Cardiac fibroblast (primary cell): ENCODE results near the gene UNC45A.

Experiments
- DNase-seq, 2 donors: peaks; one replicate each; pipeline versions ENCODE4 v3.0.0 to v3.0.0-alpha.2; 2010; ENCODE audit warnings: low read depth in 2 of 2
- H3K4me3 ChIP-seq, 2 donors: replicated peaks in 1 of 2; 1 replicate in 1 of 2; 2 replicates in 1 of 2; pipeline ENCODE4 v1.5.1; 2011; ENCODE audit warnings: low read depth in 2 of 2, low read length in 2 of 2, mild to moderate bottlenecking in 2 of 2, moderate library complexity in 1 of 2
- CTCF ChIP-seq: IDR thresholded peaks from one replicate; pipeline ENCODE4 v1.5.1; 2011; ENCODE audit warnings: low read depth, mild to moderate bottlenecking, low read length, inconsistent platforms

The UNC45A gene

GRCh38 chr15:90939756-90940155 is 4.7 kb downstream of the UNC45A start:
- no peak overlapping the region for H3K4me3 ChIP-seq
- DNase-seq: no peak
- TF ChIP-seq CTCF: no peak

GRCh38 chr15:90941038-90941437 is 6.0 kb downstream of the UNC45A start:
- H3K4me3 ChIP-seq: no peak overlapping the region
- DNase-seq: no peak
- no peak for TF ChIP-seq CTCF

- no peak overlapping the region for H3K4me3 ChIP-seq
- no peak for DNase-seq
- TF ChIP-seq CTCF: no peak
Observed at GRCh38 chr15:90942354-90943120, 7.5 kb downstream of the UNC45A start.

- no peak for DNase-seq
- no peak overlapping the region for H3K4me3 ChIP-seq
- TF ChIP-seq CTCF: no peak
Observed at GRCh38 chr15:90945091-90945490, 10.0 kb downstream of the UNC45A start.

GRCh38 chr15:90946538-90946937 is 11.5 kb downstream of the UNC45A start:
- no peak for TF ChIP-seq CTCF
- no peak overlapping the region for H3K4me3 ChIP-seq
- no peak for DNase-seq

- no peak for TF ChIP-seq CTCF
- DNase-seq: no peak
- H3K4me3 ChIP-seq: no peak overlapping the region
Observed at GRCh38 chr15:90946941-90947576, 12.0 kb downstream of the UNC45A start.
